HS-27A (cell line): ENCODE measurements around the gene ATG16L2.
"Not testable (repeated sequence)": the region's sequence is repeated elsewhere in the genome, so short reads cannot be mapped to it uniquely, and the experiment has no call there.

Experiments used
- DNase-seq: peaks from one replicate; pipeline ENCODE4 v3.0.0-alpha.2; 2012; ENCODE audit warnings: low read depth, missing footprints

Gene ATG16L2

DNA sequence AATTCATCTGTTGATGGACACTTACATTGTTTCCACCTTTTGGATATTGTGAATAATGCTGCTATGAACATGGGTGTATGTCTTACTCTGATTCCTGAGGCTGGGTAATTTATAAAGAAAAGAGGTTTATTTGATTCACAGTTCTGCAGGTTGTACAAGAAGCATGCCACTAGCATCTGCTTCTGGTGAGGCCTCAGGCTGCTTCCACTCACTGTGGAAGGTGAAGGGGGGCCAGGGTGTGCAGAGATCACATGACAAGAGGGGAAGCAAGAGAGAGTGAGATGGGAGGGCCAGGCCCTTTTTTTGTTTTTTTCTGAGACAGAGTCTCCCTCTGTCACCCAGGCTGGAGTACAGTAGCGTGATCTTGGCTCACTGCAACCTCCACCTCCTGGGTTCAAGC lies 7.8 kb upstream of the ATG16L2 start:
- DNase-seq: not testable (repeated sequence)

DNA sequence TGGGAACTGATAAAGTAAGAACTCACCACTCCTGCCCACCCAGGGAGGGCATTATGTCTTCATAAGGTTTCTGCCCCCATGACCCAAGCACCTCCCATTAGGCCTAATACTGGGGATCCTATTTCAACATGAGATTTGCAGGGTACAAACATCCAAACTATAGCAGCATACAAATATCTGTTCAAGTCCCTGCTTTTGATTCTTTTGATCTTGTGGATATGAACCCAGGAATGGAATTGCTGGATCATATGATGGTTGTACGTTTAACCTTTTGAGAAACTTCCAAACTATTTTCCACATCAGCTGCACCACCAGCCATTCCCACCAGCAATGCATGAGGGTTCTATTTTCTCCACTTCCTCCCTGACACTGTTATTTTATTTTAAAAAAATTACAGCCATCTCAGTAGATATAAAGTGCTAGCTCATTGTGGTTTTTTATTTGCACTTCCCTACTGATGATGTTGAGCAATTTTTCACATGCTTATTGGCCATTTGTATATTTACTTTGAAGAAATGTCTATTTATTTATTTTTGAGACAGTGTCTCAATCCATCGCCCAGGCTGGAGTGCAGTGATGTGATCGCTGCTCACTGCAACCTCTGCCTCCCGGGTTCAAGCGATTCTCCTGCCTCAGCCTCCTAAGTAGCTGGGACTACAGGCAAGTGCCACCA lies 7.1 kb upstream of the ATG16L2 start:
- DNase-seq: no peak

- no peak for DNase-seq
These were observed 6.4 kb upstream of the ATG16L2 start for GRCh38 chr11:72807792-72808191.

- no peak for DNase-seq
These were observed 5.8 kb upstream of the ATG16L2 start for GRCh38 chr11:72808331-72808798.

GRCh38 chr11:72811686-72812085 lies 2.5 kb upstream of the ATG16L2 start:
- DNase-seq: not testable (repeated sequence)

- no peak for DNase-seq
These were observed 1.6 kb upstream of the ATG16L2 start for GRCh38 chr11:72812604-72812966.

DNA sequence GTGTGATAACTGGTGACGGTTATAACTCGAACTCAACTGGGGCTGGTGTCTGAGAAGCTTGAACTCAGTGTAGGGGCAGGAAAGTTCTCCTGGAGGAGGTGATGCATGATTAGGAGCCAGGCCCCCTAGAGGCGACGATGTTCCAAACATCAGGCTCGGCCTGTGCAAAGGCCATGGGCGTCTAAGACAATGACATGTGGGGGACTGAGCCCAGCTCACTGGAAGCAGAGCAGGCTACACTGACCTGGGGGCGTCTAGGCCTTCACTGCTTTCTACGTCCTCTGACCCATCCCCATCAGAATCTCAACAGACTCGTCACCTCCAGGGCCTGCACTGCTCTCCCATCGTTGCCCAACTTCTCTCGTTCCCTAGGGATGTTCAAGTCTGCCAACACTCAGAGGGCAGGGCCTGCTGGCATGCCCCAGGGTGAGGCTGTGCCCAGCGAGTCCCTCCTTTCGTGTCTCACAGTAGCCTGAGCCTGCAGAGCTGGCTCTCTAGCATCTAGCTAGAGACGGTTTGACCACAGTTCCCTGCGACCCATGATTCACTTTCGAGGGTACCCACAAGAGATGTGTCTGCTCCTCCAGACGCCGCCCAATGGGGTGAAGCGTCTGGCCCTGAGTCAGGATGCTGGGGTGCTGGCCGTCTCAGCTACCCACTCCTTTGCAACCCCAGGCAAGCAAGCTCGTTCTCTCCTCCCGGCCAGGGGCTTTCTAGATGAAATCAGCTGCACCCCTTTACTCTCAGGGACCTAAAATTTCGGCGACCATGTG lies 1.1 kb upstream of the ATG16L2 start:
- peak; percentile 66 for DNase-seq

DNA sequence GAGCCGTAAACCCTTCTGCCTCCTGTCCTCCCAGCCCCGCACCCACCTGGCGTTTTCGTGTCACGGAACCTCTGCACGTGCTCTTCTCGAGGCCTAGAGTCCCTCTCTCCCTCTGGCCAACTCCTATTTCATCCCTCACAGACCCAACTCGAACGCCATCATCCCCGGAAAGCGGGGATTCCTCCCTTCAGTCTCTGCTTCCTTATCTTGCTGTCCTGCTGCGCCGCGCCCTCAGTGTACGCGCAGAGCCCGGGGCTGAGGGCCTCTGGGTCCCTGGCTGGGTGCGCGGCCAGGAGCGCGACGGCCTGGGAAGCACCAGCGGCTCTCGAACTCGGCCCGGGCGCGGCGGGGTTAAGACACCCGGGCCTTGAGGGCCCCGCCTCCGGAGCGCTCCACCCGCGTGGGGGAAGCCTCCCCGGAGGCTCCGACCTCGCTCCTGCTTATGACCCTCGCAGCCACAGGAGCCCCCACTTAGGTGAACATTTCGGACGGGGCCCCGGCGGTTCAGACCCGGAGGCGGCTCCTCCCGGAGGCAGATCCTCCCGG lies 398 bp upstream of the ATG16L2 start:
- no peak for DNase-seq

- DNase-seq: no peak
These were observed 953 bp downstream of the ATG16L2 start for GRCh38 chr11:72815110-72815618.

GRCh38 chr11:72816404-72816990 lies 2.3 kb downstream of the ATG16L2 start:
- DNase-seq: no peak

DNA sequence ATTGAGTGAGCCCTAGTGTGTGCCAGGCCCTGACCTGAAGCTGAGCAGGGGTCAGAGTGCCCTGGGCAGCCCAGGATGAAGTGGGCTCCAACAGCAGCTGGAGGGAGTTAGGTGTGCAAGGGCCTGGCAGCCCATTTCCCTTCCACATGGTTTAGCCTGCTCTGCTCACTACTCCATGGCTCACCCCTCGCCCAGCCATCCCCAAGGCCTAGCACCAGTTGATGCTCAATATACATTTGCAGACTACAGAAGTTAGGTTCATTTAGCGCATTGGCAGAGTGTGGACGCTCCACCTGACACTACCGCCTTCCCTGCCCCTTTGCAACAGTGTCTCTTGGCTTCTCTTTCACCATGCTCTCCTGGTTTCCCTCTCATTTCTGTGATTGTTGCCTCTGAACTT lies 3.8 kb downstream of the ATG16L2 start:
- no peak for DNase-seq

DNA sequence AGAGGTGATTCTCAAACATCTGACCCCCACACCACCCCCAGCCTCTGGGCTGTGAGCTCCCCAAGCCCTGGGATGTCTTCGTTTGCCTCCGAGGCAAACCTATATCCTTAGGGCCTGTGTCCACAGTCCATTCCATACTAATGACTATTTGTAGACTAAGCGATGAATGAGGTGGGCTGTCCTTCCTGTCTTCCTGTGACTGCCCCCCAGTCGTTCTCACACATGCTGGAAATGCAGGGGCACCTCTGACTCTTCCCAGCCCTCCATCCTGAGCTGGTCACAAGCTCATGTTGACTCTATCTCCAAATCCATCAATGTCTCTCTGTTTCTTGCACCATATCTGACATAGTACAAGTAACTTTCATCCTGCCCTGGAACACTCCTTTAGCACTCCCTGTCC lies 4.8 kb downstream of the ATG16L2 start:
- no peak for DNase-seq

DNA sequence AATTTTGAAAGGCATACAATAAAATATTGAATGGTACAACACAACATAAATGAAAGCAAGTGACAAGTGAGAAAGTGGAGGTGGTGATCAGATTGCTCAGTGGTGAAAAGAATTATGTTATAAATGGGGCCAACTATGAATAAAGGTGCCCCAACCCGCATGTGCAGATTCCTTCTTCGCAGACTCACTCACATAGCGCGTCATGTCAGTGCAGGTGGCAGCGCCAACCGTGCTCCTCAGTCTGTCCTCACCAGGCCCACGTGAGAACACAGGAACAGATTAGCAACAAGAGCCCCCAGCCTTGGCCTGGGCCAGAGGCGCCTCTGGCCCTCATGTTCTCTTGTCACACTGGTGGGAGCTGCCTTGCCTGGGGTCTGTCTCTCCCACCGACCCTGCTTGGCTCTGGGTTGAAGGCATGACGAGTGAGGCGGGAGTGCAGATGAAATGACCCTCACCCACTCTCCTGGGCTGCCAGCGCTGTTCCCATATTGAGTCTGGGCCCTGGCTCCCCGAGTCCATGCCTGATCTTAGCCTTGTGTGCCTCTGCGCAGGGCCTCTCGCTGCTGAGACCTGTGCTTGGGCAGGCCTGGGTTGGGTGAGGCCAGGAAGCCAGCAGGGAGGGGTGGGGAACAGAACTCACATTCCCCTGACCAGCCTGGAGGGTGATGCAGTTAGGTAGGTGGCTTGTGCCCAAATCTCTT lies 6.4 kb downstream of the ATG16L2 start:
- no peak for DNase-seq

DNA sequence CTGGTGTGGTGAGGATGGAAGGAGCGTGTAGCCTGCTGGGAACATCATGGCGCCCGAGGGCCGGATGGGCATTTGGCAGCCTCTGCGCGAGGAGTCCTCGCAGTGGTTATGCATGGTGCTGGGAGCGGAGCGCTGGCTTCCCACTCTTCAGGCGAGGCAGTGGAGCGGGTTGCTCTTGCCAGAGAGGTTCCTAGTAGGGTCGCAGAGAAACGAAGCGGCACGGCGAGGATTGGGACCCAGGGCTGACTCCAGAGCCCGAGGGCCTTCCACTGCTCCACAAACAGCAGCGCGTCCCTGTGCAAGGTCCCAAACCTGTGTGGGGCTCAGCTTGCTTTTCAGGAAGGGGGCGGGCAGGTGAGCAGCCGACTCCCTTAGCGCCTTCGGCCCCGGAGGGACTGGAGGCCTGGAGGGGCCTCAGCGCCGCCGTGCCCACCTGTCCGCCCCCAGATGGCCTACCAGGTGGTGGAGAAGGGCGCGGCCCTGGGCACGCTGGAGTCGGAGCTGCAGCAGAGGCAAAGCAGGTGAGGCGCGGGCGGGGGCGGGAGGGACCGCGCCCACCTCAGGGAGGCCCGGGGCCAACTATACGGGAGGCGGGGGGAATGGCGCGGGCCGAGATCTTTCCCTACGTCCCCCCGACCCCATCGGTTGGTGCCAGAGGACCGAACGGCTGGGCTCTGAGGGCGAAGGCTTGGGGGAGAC lies 7.2 kb downstream of the ATG16L2 start:
- DNase-seq: no peak

- DNase-seq: no peak
These were observed 7.9 kb downstream of the ATG16L2 start for GRCh38 chr11:72821920-72822799.

GRCh38 chr11:72823105-72823804 lies 9.0 kb downstream of the ATG16L2 start:
- DNase-seq: no peak

- no peak for DNase-seq
These were observed 9.8 kb downstream of the ATG16L2 start for GRCh38 chr11:72824020-72824419.

- DNase-seq: no peak
These were observed 10.7 kb downstream of the ATG16L2 start for GRCh38 chr11:72824811-72825505.

DNA sequence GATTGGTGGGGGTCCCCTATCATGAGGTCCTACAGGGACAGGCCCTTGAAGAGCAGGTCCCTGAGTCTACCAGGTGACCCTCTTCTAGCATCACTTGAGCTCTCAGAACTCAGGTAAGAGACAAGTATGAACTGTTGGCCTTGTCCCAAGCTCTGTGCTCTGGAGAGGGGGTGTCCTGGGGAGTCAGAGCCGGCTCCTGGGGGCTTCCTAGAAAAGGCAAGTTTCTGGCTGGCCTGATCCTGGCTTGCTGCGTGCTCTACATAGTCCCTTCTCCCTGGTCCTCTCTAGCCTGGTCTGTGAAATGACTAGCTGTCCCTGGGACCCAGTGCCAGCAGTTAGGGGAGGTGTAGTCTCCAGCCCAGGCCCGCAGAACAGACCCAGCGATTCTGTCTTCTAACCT lies 11.4 kb downstream of the ATG16L2 start:
- DNase-seq: no peak
